WTC11 (cell line): ENCODE results near the gene ARSB. TPM values are rescaled to one million over a fixed set of nuclear protein-coding genes. Genes with fewer than 3 reads are reported as not detected.

ENCODE experiments used
- ATAC-seq: fragments of 200-7000 bp; cut with Tn5 transposase; 2 replicates; pipeline ENCODE4 v1.10.0; 2021; ENCODE audit warnings: mild to moderate bottlenecking, moderate library complexity
- CTCF ChIA-PET: fragments of 300-600 bp; sonication (Branson Sonifier 250); formaldehyde crosslinking; loops from one replicate; lab custom pipeline; 2021; ENCODE audit warnings: antibody characterized with exemption; lab: Charles Lee
- POLR2A ChIA-PET: fragments of 350-600 bp; sonication (Branson Sonifier 250); formaldehyde crosslinking; loops from one replicate; lab custom pipeline; 2021; ENCODE audit warnings: antibody characterized with exemption; lab: Charles Lee
- DNase-seq: peaks from one replicate; pipeline ENCODE4 v3.0.0; 2021; ENCODE audit warnings: low spot score
- H3K27ac Mint-ChIP-seq: 2 replicates; pipeline ENCODE4 v1.8.0; 2021; ENCODE audit warnings: mixed read lengths
- H3K27me3 Mint-ChIP-seq: 2 replicates; pipeline ENCODE4 v1.8.0; 2021; ENCODE audit warnings: low read depth, mild to moderate bottlenecking, moderate library complexity, mixed read lengths
- H3K36me3 Mint-ChIP-seq: 2 replicates; pipeline ENCODE4 v1.8.0; 2021; ENCODE audit warnings: mixed read lengths
- H3K4me1 Mint-ChIP-seq: 2 replicates; pipeline ENCODE4 v1.8.0; 2022; ENCODE audit warnings: mixed read lengths
- H3K4me3 Mint-ChIP-seq: 2 replicates; pipeline ENCODE4 v1.8.0; 2021; ENCODE audit warnings: mild to moderate bottlenecking, moderate library complexity, mixed read lengths
- H3K9me3 Mint-ChIP-seq: 2 replicates; pipeline ENCODE4 v1.8.0; 2021; ENCODE audit warnings: mixed read lengths
- ATF6 ChIP-seq: sonication (generic); formaldehyde crosslinking; IDR thresholded peaks from 2 replicates; pipeline ENCODE4 v1.8.1; 2023; ENCODE audit warnings: mild to moderate bottlenecking, missing genetic modification reagents
- CREB1 ChIP-seq: sonication (generic); formaldehyde crosslinking; IDR thresholded peaks from 2 replicates; pipeline ENCODE4 v1.8.0; 2023; ENCODE audit warnings: mild to moderate bottlenecking, missing genetic modification reagents
- CTCF ChIP-seq: fragments of 200-600 bp; IDR thresholded peaks from 2 replicates; pipeline ENCODE4 v1.8.0; 2022; ENCODE audit warnings: antibody characterized with exemption
- ESRRA ChIP-seq: sonication (generic); formaldehyde crosslinking; IDR thresholded peaks from 2 replicates; pipeline ENCODE4 v1.8.1; 2022; ENCODE audit warnings: mild to moderate bottlenecking, missing genetic modification reagents, borderline replicate concordance
- FOXP1 ChIP-seq: sonication (generic); formaldehyde crosslinking; IDR thresholded peaks from 2 replicates; pipeline ENCODE4 v1.8.0; 2022; ENCODE audit warnings: missing genetic modification reagents, mild to moderate bottlenecking, moderate library complexity, borderline replicate concordance
- GABPB1 ChIP-seq: sonication (generic); formaldehyde crosslinking; IDR thresholded peaks from 2 replicates; pipeline ENCODE4 v1.8.1; 2023; ENCODE audit warnings: mild to moderate bottlenecking, missing genetic modification reagents
- GTF2I ChIP-seq: fragments of 250-450 bp; sonication (Bioruptor Pico); conservative IDR thresholded peaks from 2 replicates; pipeline ENCODE4 v1.4.0; 2021; ENCODE audit warnings: mild to moderate bottlenecking
- JAZF1 ChIP-seq: fragments of 250-450 bp; sonication (Bioruptor Pico); IDR thresholded peaks from 2 replicates; pipeline ENCODE4 v1.9.0; 2021; ENCODE audit warnings: moderate library complexity, mild to moderate bottlenecking, inconsistent platforms
- MLX ChIP-seq: sonication (generic); formaldehyde crosslinking; IDR thresholded peaks from 2 replicates; pipeline ENCODE4 v1.8.1; 2023; ENCODE audit warnings: mild to moderate bottlenecking, missing genetic modification reagents, moderate library complexity
- MXD4 ChIP-seq: fragments of 250-450 bp; sonication (Bioruptor Pico); IDR thresholded peaks from 2 replicates; pipeline ENCODE4 v1.8.0; 2021; ENCODE audit warnings: mild to moderate bottlenecking, moderate library complexity, borderline replicate concordance
- NR2C2 ChIP-seq: sonication (generic); formaldehyde crosslinking; IDR thresholded peaks from 2 replicates; pipeline ENCODE4 v1.8.0; 2022; ENCODE audit warnings: mild to moderate bottlenecking, missing genetic modification reagents
- PRDM15 ChIP-seq: sonication (generic); formaldehyde crosslinking; IDR thresholded peaks from 2 replicates; pipeline ENCODE4 v1.8.0; 2022; ENCODE audit warnings: missing genetic modification reagents
- PREB ChIP-seq: sonication (generic); formaldehyde crosslinking; IDR thresholded peaks from 2 replicates; pipeline ENCODE4 v1.8.1; 2022; ENCODE audit warnings: mild to moderate bottlenecking, missing genetic modification reagents, moderate library complexity, borderline replicate concordance
- RELA ChIP-seq: sonication (generic); formaldehyde crosslinking; IDR thresholded peaks from 2 replicates; pipeline ENCODE4 v1.8.1; 2022; ENCODE audit warnings: missing genetic modification reagents, mild to moderate bottlenecking, borderline replicate concordance
- RORB ChIP-seq: fragments of 250-450 bp; sonication (Bioruptor Pico); IDR thresholded peaks from 2 replicates; pipeline ENCODE4 v1.9.0; 2021; ENCODE audit warnings: mild to moderate bottlenecking
- SP1 ChIP-seq: sonication (generic); formaldehyde crosslinking; conservative IDR thresholded peaks from 2 replicates; pipeline ENCODE4 v1.8.1; 2022; ENCODE audit warnings: missing genetic modification reagents
- ZNF263 ChIP-seq: sonication (generic); formaldehyde crosslinking; IDR thresholded peaks from 2 replicates; pipeline ENCODE4 v1.8.1; 2022; ENCODE audit warnings: low read depth, mild to moderate bottlenecking, moderate library complexity, missing genetic modification reagents
- ZNF423 ChIP-seq: fragments of 250-450 bp; sonication (Bioruptor Pico); IDR thresholded peaks from 2 replicates; pipeline ENCODE4 v2.1.2; 2022; ENCODE audit warnings: mild to moderate bottlenecking, moderate library complexity
- ZNF532 ChIP-seq: fragments of 250-450 bp; sonication (Bioruptor Pico); IDR thresholded peaks from 2 replicates; pipeline ENCODE4 v1.9.0; 2021; ENCODE audit warnings: mild to moderate bottlenecking, borderline replicate concordance
- total RNA-seq: library from RNA; stranded (reverse); gene quantifications from 3 replicates; pipeline ENCODE4 v1.2.3, GENCODE V29; 2021

The ARSB gene
- total RNA-seq, 1 experiment from 2014 or later: 9.7 TPM

GRCh38 chr5:78779771-78780616, 205.1 kb downstream of the ARSB start:
- ATAC-seq (no peak), DNase-seq (no peak)
- no peaks in the 10 kb centered on the region for H3K9me3 Mint-ChIP-seq
- TF ChIP-seq GTF2I (CRISPR knock-in tag): no peak
- no peak for TF ChIP-seq MXD4 (CRISPR knock-in tag)
- TF ChIP-seq PREB (CRISPR knock-in tag): no peak
- no peak for TF ChIP-seq JAZF1
- no peak for TF ChIP-seq PRDM15 (CRISPR knock-in tag)
- TF ChIP-seq NR2C2 (CRISPR knock-in tag): no peak
- POLR2A ChIA-PET: no interaction called here
- H3K4me3 Mint-ChIP-seq: no peak overlapping the region
- CTCF ChIA-PET: no interaction called here
- no peaks in the 10 kb centered on the region for H3K27me3 Mint-ChIP-seq
- peaks cover 13% of the 10 kb centered on the region for H3K4me1 Mint-ChIP-seq
- H3K36me3 Mint-ChIP-seq: no peaks in the 10 kb centered on the region
- no peak overlapping the region for H3K27ac Mint-ChIP-seq

GRCh38 chr5:78779262-78779661, 205.8 kb downstream of the ARSB start:
- POLR2A ChIA-PET: no interaction called here

GRCh38 chr5:78778538-78778937, 206.6 kb downstream of the ARSB start:
- Mint-ChIP-seq H3K4me3 (no peak overlapping the region), H3K27me3 (no peaks in the 10 kb centered on the region), H3K27ac (no peak overlapping the region), H3K36me3 (no peaks in the 10 kb centered on the region), H3K9me3 (no peaks in the 10 kb centered on the region), H3K4me1 (peaks cover 18% of the 10 kb centered on the region)
- POLR2A ChIA-PET: no interaction called here
- no peak for ATAC-seq
- CTCF ChIA-PET: no interaction called here
- no peak for DNase-seq
- TF ChIP-seq CREB1 (CRISPR knock-in tag) (no peak), RORB (no peak), GABPB1 (no peak), MLX (CRISPR knock-in tag) (no peak), ZNF532 (CRISPR knock-in tag) (no peak), SP1 (CRISPR knock-in tag) (no peak), ESRRA (CRISPR knock-in tag) (no peak), RELA (no peak), ATF6 (CRISPR knock-in tag) (no peak), CTCF (no peak), FOXP1 (CRISPR knock-in tag) (no peak), ZNF423 (no peak)

More at GRCh38 chr5:78779262-78779661, 205.8 kb downstream of the ARSB start:
- CTCF ChIA-PET: no interaction called here
- DNase-seq (no peak), ATAC-seq (no peak)
- Mint-ChIP-seq H3K4me3 (no peak overlapping the region), H3K27ac (no peak overlapping the region), H3K4me1 (peaks cover 15% of the 10 kb centered on the region), H3K36me3 (no peaks in the 10 kb centered on the region), H3K9me3 (no peaks in the 10 kb centered on the region), H3K27me3 (no peaks in the 10 kb centered on the region)
- no peak for TF ChIP-seq ZNF263
